Measurements from ENCODE around the gene ITGAX.

- no peak for TF ChIP-seq CTCF (IDR thresholded peaks at IDR 0.05)
- no peak for TF ChIP-seq POLR2A (IDR thresholded peaks at IDR 0.05)
Measured at GRCh38 chr16:31348579-31348978, 6.4 kb upstream of the ITGAX start.
